Tibial nerve (tissue), 4 donors: ENCODE data around the gene PGLYRP4. TPM values are rescaled to one million over a fixed set of nuclear protein-coding genes. Genes with fewer than 3 reads are reported as not detected.

Experiments used
- DNase-seq, 2 donors: peaks; one replicate each; pipeline ENCODE4 v3.0.0-alpha.2; 2019; ENCODE audit warnings: low spot score in 2 of 2
- H3K27ac ChIP-seq, 4 donors: fragments of 200-600 bp; sonication (generic) in 3 of 4; one replicate each; pipeline ENCODE4 v1.5.1; 2017 to 2019; ENCODE audit warnings: mild to moderate bottlenecking in 1 of 4
- H3K27me3 ChIP-seq, 2 donors: fragments of 200-600 bp; sonication (generic) in 1 of 2; one replicate each; pipeline versions ENCODE4 v1.5.1 to v1.6.0; 2017 to 2019
- H3K36me3 ChIP-seq, 3 donors: fragments of 200-600 bp; sonication (generic); one replicate each; pipeline ENCODE4 v1.5.1; 2018 to 2019
- H3K4me1 ChIP-seq, 4 donors: fragments of 200-600 bp; sonication (generic) in 3 of 4; one replicate each; pipeline ENCODE4 v1.5.1; 2017 to 2019
- H3K4me3 ChIP-seq, 4 donors: fragments of 200-600 bp; sonication (generic) in 3 of 4; one replicate each; pipeline ENCODE4 v1.5.1; 2017 to 2019; ENCODE audit warnings: mild to moderate bottlenecking in 1 of 4, moderate library complexity in 1 of 4
- H3K9me3 ChIP-seq, 4 donors: fragments of 200-600 bp; sonication (generic) in 3 of 4; one replicate each; pipeline ENCODE4 v1.5.1; 2017 to 2019
- CTCF ChIP-seq, 5 experiments: fragments of 200-600 bp in 3 of 5; fragments of 450-650 bp in 2 of 5; sonication (generic) in 3 of 5; IDR thresholded peaks; one replicate each; pipeline ENCODE4 v1.5.1; 2016 to 2019; ENCODE audit warnings: antibody characterized with exemption in 5 of 5, mild to moderate bottlenecking in 3 of 5, moderate library complexity in 2 of 5
- EP300 ChIP-seq, 2 donors: sonication (generic); formaldehyde crosslinking; IDR thresholded peaks; one replicate each; pipeline ENCODE4 v1.6.1; 2017; ENCODE audit warnings: antibody characterized with exemption in 2 of 2, mild to moderate bottlenecking in 1 of 2
- POLR2A ChIP-seq, 2 donors: fragments of 450-650 bp; IDR thresholded peaks; one replicate each; pipeline ENCODE4 v1.6.1; 2017; ENCODE audit warnings: antibody characterized with exemption in 2 of 2, mild to moderate bottlenecking in 2 of 2, moderate library complexity in 2 of 2
- WGBS, 2 donors: methylation state at CpG; one replicate each; pipeline ENCODE4 v1.1.5; 2018; 5-methylcytosine and 5-hydroxymethylcytosine counted together
- total RNA-seq, 4 donors: library from RNA; depleted of rRNA; stranded (reverse); fragments of >200 nt; gene quantifications; one replicate each; pipeline ENCODE4 v1.1.0, GENCODE V29; 2016

PGLYRP4 gene
- total RNA-seq, 4 donors from 2014 or later: not detected

GRCh38 chr1:153395776-153396175, 47.1 kb upstream of the PGLYRP4 start:
- 81 to 82% methylated on average over 6 of the region's 6 CpGs for WGBS, 2 donors
- TF ChIP-seq EP300 (IDR thresholded peaks at IDR 0.05) (no peak), CTCF (IDR thresholded peaks at IDR 0.05) (no peak), POLR2A (IDR thresholded peaks at IDR 0.05) (no peak)

GRCh38 chr1:153395136-153395685, 46.6 kb upstream of the PGLYRP4 start:
- no peak for TF ChIP-seq CTCF (IDR thresholded peaks at IDR 0.05)
- TF ChIP-seq EP300 (IDR thresholded peaks at IDR 0.05): no peak
- TF ChIP-seq POLR2A (IDR thresholded peaks at IDR 0.05): no peak
- Histone ChIP-seq H3K27ac (no peak overlapping the region), H3K4me1 (no peaks in the 10 kb centered on the region), H3K4me3 (no peak overlapping the region), H3K9me3 (no peaks in the 10 kb centered on the region), H3K27me3 (peaks cover 0 to 4% of the 10 kb centered on the region in 2 donors), H3K36me3 (no peaks in the 10 kb centered on the region)
- no peak for DNase-seq
- 73 to 78% methylated on average over 7 of the region's 7 CpGs for WGBS, 2 donors

More at GRCh38 chr1:153395776-153396175, 47.1 kb upstream of the PGLYRP4 start:
- Histone ChIP-seq H3K4me1 (no peaks in the 10 kb centered on the region), H3K36me3 (no peaks in the 10 kb centered on the region), H3K9me3 (no peaks in the 10 kb centered on the region), H3K27ac (no peak overlapping the region), H3K27me3 (peaks cover 0 to 4% of the 10 kb centered on the region in 2 donors), H3K4me3 (no peak overlapping the region)
- DNase-seq: no peak

- H3K36me3 ChIP-seq: no peaks in the 10 kb centered on the region
- no peak overlapping the region for H3K27ac ChIP-seq
- no peaks in the 10 kb centered on the region for H3K9me3 ChIP-seq
- no peaks in the 10 kb centered on the region for H3K4me1 ChIP-seq
- H3K4me3 ChIP-seq: no peak overlapping the region
- no peak for DNase-seq
- WGBS, 2 donors: 62 to 72% methylated on average over 5 of the region's 5 CpGs
- peaks cover 0 to 4% of the 10 kb centered on the region in 2 donors for H3K27me3 ChIP-seq
- TF ChIP-seq CTCF (IDR thresholded peaks at IDR 0.05) (no peak), POLR2A (IDR thresholded peaks at IDR 0.05) (no peak), EP300 (IDR thresholded peaks at IDR 0.05) (no peak)
These were observed 45.8 kb upstream of the PGLYRP4 start for GRCh38 chr1:153394391-153394790.

- 70 to 82% methylated on average over 6 of the region's 6 CpGs for WGBS, 2 donors
These were observed 45.3 kb upstream of the PGLYRP4 start for GRCh38 chr1:153393926-153394325.

More at GRCh38 chr1:153393926-153394325, 45.3 kb upstream of the PGLYRP4 start:
- TF ChIP-seq EP300 (IDR thresholded peaks at IDR 0.05) (no peak), POLR2A (IDR thresholded peaks at IDR 0.05) (no peak), CTCF (IDR thresholded peaks at IDR 0.05) (no peak)
- no peaks in the 10 kb centered on the region for H3K9me3 ChIP-seq
- H3K4me3 ChIP-seq: no peak overlapping the region
- no peaks in the 10 kb centered on the region for H3K4me1 ChIP-seq
- no peak overlapping the region for H3K27ac ChIP-seq
- H3K36me3 ChIP-seq: no peaks in the 10 kb centered on the region
- H3K27me3 ChIP-seq: peaks cover 0 to 4% of the 10 kb centered on the region in 2 donors
- DNase-seq: no peak
